ENCODE results near the gene PRPF19.

PRPF19 gene

DNA sequence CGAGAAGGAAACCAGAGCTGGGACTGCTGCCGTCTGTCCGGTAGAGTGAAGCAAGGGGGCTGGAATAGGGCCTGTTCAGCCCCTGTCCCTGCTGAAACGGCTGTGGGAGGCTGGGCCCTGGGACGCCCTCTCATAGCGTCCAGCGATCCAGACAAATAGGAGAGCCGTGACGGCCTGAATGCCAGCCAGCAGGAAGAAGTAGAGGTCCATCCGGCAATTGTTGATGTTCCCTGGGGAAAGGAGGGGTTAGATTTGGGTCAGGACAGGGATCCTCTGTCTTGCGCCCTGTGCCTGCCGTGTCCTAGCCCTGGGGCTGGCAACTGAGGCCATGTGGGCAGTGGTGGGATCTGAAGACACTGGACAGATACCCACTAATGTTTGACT is 30.8 kb upstream of the PRPF19 start:
- H3K9me2 ChIP-seq (replicated peaks; ENCODE audit: control insufficient read depth, low read length) = no peaks in the 10 kb centered on the region
- no peak overlapping the region for H3K27ac ChIP-seq (ENCODE audit: low read depth, low read length)
- no peak for TF ChIP-seq EZH2phosphoT487 (IDR thresholded peaks at IDR 0.05; ENCODE audit: borderline replicate concordance, low read length)
- TF ChIP-seq, protein P1, sequence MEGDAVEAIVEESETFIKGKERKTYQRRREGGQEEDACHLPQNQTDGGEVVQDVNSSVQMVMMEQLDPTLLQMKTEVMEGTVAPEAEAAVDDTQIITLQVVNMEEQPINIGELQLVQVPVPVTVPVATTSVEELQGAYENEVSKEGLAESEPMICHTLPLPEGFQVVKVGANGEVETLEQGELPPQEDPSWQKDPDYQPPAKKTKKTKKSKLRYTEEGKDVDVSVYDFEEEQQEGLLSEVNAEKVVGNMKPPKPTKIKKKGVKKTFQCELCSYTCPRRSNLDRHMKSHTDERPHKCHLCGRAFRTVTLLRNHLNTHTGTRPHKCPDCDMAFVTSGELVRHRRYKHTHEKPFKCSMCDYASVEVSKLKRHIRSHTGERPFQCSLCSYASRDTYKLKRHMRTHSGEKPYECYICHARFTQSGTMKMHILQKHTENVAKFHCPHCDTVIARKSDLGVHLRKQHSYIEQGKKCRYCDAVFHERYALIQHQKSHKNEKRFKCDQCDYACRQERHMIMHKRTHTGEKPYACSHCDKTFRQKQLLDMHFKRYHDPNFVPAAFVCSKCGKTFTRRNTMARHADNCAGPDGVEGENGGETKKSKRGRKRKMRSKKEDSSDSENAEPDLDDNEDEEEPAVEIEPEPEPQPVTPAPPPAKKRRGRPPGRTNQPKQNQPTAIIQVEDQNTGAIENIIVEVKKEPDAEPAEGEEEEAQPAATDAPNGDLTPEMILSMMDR (IDR thresholded peaks at IDR 0.05; ENCODE audit: low read depth, low read length, poor library complexity, severe bottlenecking) = no peak
- H3K4me3 ChIP-seq (ENCODE audit: low read length) = no peak overlapping the region
- H3K4me2 ChIP-seq (ENCODE audit: low read length) = no peak overlapping the region
- H3K27me3 ChIP-seq (ENCODE audit: control insufficient read depth, low read length) = no peaks in the 10 kb centered on the region
- H3K79me2 ChIP-seq (ENCODE audit: control insufficient read depth, low read length) = no peaks in the 10 kb centered on the region; the same call in 1 of the 2 replicates
- H3F3A ChIP-seq (ENCODE audit: control insufficient read depth, insufficient read depth) = peaks cover 10% of the 10 kb centered on the region
- 0 out of 2 replicates have a peak, but pooled peaks cover 2% of the 10 kb centered on the region for H4K20me1 ChIP-seq (ENCODE audit: control insufficient read depth, insufficient read depth, low read depth, low read length)
- peaks cover 46% of the 10 kb centered on the region for H3K36me3 ChIP-seq (ENCODE audit: control insufficient read depth, low read length)
- peaks cover 39% of the 10 kb centered on the region for H3K4me1 ChIP-seq (ENCODE audit: control insufficient read depth, low read length)
- no peaks in the 10 kb centered on the region for H3K9me3 ChIP-seq (ENCODE audit: control insufficient read depth, insufficient read depth, low read length)

DNA sequence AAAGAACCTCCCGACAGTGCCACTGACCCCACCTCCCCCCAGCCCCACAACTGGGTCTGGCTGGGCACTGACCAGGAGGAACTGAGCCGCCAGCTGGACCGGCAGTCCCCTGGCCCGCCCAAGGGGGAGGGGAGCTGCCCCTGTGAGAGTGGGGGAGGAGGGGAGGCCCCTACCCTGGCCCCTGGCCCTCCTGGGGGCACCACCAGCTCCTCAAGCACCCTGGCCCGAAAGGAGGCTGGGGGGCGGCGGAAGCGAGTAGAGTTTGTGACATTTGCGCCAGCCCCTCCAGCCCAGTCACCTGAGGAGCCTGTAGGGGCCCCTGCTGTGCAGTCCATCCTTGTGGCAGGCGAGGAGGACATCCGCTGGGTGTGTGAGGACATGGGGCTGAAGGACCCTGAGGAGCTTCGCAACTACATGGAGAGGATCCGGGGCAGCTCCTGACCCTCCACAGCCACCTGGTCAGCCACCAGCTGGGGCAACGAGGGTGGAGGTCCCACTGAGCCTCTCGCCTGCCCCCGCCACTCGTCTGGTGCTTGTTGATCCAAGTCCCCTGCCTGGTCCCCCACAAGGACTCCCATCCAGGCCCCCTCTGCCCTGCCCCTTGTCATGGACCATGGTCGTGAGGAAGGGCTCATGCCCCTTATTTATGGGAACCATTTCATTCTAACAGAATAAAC is 30.2 kb upstream of the PRPF19 start:
- no peaks in the 10 kb centered on the region for H4K20me1 ChIP-seq (ENCODE audit: control insufficient read depth, insufficient read depth, low read depth, low read length)
- H3K27ac ChIP-seq (ENCODE audit: low read depth, low read length) = no peak overlapping the region
- H3K9me3 ChIP-seq (ENCODE audit: control insufficient read depth, insufficient read depth, low read length) = no peaks in the 10 kb centered on the region
- peaks cover 41% of the 10 kb centered on the region for H3K36me3 ChIP-seq (ENCODE audit: control insufficient read depth, low read length)
- H3K4me1 ChIP-seq (ENCODE audit: control insufficient read depth, low read length) = peaks cover 39% of the 10 kb centered on the region
- H3K4me3 ChIP-seq (ENCODE audit: low read length) = no peak overlapping the region
- TF ChIP-seq EZH2phosphoT487 (IDR thresholded peaks at IDR 0.05; ENCODE audit: borderline replicate concordance, low read length) = no peak
- TF ChIP-seq, protein P1 (IDR thresholded peaks at IDR 0.05; ENCODE audit: low read depth, low read length, poor library complexity, severe bottlenecking) = no peak
- no peaks in the 10 kb centered on the region for H3K9me2 ChIP-seq (replicated peaks; ENCODE audit: control insufficient read depth, low read length)
- no peaks in the 10 kb centered on the region for H3K79me2 ChIP-seq (ENCODE audit: control insufficient read depth, low read length)
- peaks cover 13% of the 10 kb centered on the region for H3F3A ChIP-seq (ENCODE audit: control insufficient read depth, insufficient read depth)
- no peaks in the 10 kb centered on the region for H3K27me3 ChIP-seq (ENCODE audit: control insufficient read depth, low read length)
- H3K4me2 ChIP-seq (ENCODE audit: low read length) = no peak overlapping the region

DNA sequence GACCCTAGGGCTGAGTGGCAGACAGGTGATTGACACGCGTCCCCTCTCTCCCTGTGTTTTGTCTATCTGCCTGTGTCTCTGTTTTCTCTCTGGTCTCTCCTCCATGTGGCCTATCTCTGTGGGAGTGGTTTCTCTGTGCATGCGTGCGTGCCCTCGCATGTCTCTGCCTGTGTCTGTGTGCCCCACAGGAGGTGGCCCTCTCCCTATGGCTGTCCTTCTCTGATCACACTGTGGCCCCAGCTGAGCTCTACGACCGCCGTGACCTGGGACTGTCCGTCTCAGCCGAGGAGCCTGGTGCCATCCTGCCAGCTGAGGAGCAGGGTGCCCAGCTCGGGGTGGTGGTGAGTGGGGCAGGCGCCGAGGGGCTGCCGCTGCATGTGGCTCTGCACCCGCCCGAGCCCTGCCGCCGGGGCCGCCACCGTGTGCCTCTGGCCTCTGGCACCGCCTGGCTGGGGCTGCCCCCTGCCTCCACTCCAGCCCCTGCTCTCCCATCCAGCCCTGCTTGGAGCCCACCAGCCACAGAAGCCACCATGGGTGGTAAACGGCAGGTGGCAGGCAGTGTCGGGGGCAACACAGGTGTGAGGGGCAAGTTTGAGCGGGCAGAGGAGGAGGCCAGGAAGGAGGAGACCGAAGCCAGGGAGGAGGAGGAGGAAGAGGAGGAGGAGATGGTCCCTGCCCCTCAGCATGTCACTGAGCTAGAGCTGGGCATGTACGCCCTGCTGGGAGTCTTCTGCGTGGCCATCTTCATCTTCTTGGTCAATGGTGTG is 29.5 kb upstream of the PRPF19 start:
- no peaks in the 10 kb centered on the region for H4K20me1 ChIP-seq (ENCODE audit: control insufficient read depth, insufficient read depth, low read depth, low read length)
- H3K4me3 ChIP-seq (ENCODE audit: low read length) = no peak overlapping the region
- H3K27ac ChIP-seq (ENCODE audit: low read depth, low read length) = no peak overlapping the region
- TF ChIP-seq EZH2phosphoT487 (IDR thresholded peaks at IDR 0.05; ENCODE audit: borderline replicate concordance, low read length) = no peak
- TF ChIP-seq, protein P1 (IDR thresholded peaks at IDR 0.05; ENCODE audit: low read depth, low read length, poor library complexity, severe bottlenecking) = no peak
- no peaks in the 10 kb centered on the region for H3K79me2 ChIP-seq (ENCODE audit: control insufficient read depth, low read length)
- H3K27me3 ChIP-seq (ENCODE audit: control insufficient read depth, low read length) = no peaks in the 10 kb centered on the region
- H3K4me2 ChIP-seq (ENCODE audit: low read length) = no peak overlapping the region
- peaks cover 19% of the 10 kb centered on the region for H3F3A ChIP-seq (ENCODE audit: control insufficient read depth, insufficient read depth)
- no peaks in the 10 kb centered on the region for H3K9me3 ChIP-seq (ENCODE audit: control insufficient read depth, insufficient read depth, low read length)
- peaks cover 37% of the 10 kb centered on the region for H3K36me3 ChIP-seq (ENCODE audit: control insufficient read depth, low read length)
- no peaks in the 10 kb centered on the region for H3K9me2 ChIP-seq (replicated peaks; ENCODE audit: control insufficient read depth, low read length)
- H3K4me1 ChIP-seq (ENCODE audit: control insufficient read depth, low read length) = peaks cover 40% of the 10 kb centered on the region
